Activated CD4-positive, alpha-beta T cell treated with anti-CD3 and anti-CD28 coated beads, Interleukin-2, Interleukin-6, amounts not matched to agents 100 ng/mL and 50 ng/mL, durations not matched to agents 16 hours and 8 hours (primary cell): ENCODE data around the gene CCDC17.
A peak's percentile ranks its signal among the peaks of the same experiment; 100 is the strongest.

Experiments
- DNase-seq: peaks from one replicate; pipeline ENCODE4 v3.0.0-alpha.2; 2020

CCDC17 gene

DNA sequence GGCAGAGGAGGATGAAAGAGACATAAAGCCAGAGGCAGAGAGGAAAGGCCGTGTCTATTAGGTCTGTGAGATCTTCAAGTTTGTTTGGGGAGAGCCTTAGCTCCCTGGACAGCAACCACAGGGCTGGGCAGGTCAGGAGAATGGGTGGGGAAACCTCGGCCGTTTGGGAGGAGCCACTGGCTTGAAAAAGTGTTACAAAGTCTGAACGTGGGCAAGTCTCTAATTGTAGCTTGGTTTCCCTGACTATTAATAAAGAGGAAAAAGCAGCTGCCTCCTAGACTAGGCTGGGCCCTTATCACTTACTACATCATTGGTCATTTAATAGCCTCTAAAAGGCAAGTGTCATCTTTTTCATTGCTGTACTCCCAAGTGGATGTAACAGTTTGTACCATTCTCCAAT lies at the start of gene CCDC17:
CCDC17 (minus strand) TSS at position 83 of the 400 bp plus-strand sequence. CDS start 145 bp downstream, outside the sequence.
- DNase-seq, result no peak

- DNase-seq, result no peak
These were observed 46.2 kb upstream of the CCDC17 start for GRCh38 chr1:45669859-45670655.

- DNase-seq, result no peak
These were observed 45.5 kb upstream of the CCDC17 start for GRCh38 chr1:45669379-45669778.

GRCh38 chr1:45668526-45668925 lies 44.7 kb upstream of the CCDC17 start:
- no peak for DNase-seq

DNA sequence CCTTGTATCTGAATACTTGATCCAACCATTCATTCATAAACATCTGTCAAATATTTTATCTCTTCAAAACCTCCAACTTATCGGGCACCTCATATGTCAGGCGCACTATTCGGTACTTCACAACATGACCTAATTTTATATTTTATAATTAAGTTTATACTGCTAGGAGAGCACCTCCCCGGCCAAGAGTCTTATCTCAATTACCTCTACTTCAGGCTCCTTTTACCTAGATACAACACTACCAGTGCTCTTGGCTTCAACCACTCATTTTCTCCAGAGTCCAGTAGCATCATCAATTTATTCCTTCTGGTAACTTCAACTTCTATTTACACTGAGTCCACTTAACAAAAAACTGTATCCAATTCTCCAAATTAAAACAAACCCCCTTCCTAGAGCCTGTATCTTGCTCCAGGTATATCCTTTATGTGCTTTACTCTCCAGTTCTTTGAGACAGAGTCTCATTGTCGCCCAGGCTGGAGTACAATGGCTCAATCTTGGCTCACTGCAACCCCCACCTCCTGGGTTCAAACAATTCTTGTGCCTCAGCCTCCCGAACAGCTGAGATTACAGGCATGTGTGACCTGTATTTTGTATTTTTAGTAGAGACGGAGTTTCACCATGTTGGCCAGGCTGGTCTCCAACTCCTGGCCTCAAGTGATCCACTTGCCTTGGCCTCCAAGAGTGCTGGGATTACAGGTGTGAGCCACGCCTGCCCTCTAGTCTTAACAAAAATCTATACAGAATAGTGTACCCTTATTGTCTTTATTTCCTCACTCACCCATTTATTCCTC lies 43.7 kb upstream of the CCDC17 start:
- no peak for DNase-seq

DNA sequence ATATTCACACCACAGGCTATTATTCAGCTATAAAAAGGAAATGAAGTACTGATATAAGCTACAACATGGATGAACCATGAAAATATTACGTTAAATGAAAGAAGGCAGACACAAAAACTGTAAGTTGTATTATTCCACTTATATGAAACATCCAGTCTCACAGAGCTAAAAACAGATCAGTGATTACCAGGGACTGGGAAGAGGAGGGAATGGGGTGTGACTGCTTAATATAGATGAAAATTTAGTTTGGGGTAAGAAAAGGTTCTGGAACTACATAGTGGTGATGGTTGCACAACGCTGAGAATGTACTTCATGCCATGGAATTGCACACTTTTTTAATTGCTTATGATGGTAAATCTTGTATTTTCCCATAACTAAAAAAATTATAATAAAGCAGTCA lies 43.0 kb upstream of the CCDC17 start:
- no peak for DNase-seq

DNA sequence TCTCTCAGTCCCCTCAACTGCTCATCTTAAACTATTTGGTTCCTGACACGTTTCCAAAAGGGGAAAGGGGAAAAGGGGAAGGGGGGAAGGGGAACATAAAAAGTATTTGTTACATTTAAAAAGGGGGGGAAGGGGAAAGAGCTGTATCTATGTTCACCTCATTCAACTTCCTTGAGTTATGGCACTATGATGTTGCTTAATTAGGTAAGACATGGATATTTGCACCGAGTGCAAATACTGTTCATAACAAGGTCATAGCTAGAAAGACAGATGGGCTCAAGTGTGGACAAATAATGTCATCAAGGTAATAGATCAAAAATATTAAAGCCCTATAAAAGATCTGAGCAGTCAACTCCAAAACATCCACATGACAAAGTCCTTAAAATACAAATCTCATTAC lies 36.5 kb upstream of the CCDC17 start:
- no peak for DNase-seq

DNA sequence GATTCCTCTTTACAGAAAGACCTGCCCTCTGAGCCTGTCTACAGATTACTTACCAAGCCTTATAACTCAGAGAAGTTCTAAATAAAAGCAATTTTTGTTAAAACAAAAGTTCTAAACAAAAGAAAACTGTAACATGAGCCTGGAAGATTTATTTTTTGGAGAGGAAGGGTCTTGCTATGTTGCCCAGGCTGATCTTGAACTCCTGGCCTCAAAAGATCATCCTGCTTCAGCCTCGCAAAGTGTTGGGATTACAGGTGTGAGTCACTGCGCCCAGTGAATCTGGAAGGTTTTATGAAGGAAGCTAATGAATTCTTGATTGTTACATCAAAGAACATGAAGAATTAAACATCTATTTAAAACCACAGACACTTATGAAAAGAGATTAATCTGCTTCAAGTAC lies 35.4 kb upstream of the CCDC17 start:
- no peak for DNase-seq

GRCh38 chr1:45658171-45658570 lies 34.3 kb upstream of the CCDC17 start:
- DNase-seq, result no peak

- no peak for DNase-seq
These were observed 32.8 kb upstream of the CCDC17 start for GRCh38 chr1:45656573-45657226.

DNA sequence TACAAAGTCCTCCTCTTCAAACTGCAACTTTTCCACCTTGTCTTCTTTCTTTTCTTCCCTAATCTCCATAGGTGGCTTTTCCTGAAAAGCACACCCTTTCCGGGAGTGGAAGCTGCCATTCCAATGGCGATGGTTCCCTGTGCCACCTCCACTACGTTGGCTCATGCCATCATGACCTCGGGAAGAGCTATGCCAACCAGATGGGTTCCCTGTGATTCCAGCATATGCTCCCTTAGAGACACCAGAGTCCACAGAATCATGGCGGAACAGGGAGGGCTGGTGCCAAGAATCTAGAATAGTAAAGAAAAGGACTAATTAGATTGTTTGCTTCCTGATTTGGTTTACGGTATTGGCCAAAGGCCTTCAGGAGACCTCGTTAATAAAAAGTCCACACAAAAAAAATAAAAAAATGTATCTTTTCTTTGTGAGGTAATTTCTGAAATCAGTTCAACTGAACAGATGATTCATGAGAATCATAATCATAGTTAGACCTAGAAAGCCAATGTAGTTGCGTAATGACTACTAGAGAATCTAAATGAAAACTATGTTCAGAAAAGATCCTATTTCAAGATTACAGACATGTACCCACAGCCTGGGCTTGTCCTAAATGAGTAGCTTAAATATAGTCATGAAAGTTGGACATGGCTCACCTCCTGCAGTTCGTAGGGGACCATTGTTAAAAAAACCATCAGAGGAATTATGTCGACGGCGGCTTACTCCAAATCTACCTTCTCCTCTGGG lies 30.9 kb upstream of the CCDC17 start:
- peak; percentile 72 for DNase-seq

GRCh38 chr1:45647248-45648021 lies 23.6 kb upstream of the CCDC17 start:
- no peak for DNase-seq

GRCh38 chr1:45644661-45645060 lies 20.8 kb upstream of the CCDC17 start:
- no peak for DNase-seq

DNA sequence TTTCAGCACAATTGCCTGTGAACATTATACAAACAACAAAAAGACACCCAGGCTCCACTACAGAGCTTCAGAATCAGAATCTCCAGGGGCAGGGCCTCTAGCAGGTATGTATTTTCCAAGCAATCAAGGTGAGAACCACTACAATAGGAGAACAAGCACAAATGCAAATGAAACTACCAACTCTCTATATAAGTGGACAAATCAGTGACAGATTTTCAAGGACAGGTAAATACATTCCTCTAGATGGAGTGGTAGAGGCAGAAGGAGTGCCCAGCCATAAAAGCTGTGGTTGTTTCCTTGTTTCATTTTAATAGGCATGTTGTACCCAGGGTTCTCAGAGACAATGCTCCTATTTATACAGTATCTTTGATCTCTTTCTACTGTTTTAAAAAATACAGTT lies 20.1 kb upstream of the CCDC17 start:
- DNase-seq, result no peak

GRCh38 chr1:45643321-45643720 lies 19.5 kb upstream of the CCDC17 start:
- DNase-seq, result no peak

- DNase-seq, result no peak
These were observed 16.4 kb upstream of the CCDC17 start for GRCh38 chr1:45640293-45640692.

DNA sequence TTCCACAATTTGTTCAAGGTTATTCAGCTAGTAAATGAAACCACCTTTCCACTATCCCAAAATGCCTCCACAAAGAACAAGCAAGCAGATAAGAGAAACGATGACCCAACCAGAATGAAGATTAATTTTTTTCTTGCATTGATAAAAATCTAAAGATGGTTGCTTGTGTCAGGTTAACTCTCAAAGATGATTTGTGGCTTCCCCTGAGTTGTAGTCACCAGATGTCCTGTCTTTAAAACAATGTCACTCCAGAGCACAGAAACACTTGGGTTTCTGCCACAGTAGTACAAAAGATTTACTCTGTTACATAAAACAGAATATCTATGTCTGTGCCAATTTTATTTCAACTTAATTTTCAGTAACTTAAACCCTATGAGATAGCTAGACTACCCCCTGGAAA lies 11.4 kb upstream of the CCDC17 start:
- no peak for DNase-seq

DNA sequence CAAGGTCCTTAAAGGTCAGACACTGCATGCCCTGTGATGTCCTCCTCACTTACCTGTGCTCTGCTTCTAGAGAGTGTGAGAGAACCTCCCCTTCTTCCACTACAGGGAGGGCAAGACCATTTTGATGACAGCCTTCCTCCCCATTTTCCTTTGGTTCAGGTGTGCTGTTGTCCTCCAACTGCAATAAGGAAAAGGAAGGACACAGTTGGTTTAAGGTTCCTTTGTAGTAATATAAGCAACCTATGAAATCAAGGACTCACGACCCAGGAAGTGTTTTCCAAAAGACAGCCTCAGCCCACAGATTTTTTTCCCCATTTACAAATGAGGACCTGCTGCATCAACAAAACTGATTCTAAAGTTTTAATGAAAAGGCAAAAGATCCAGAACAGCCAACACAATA lies 6.6 kb upstream of the CCDC17 start:
- no peak for DNase-seq

- no peak for DNase-seq
These were observed 5.2 kb upstream of the CCDC17 start for GRCh38 chr1:45629035-45629434.

DNA sequence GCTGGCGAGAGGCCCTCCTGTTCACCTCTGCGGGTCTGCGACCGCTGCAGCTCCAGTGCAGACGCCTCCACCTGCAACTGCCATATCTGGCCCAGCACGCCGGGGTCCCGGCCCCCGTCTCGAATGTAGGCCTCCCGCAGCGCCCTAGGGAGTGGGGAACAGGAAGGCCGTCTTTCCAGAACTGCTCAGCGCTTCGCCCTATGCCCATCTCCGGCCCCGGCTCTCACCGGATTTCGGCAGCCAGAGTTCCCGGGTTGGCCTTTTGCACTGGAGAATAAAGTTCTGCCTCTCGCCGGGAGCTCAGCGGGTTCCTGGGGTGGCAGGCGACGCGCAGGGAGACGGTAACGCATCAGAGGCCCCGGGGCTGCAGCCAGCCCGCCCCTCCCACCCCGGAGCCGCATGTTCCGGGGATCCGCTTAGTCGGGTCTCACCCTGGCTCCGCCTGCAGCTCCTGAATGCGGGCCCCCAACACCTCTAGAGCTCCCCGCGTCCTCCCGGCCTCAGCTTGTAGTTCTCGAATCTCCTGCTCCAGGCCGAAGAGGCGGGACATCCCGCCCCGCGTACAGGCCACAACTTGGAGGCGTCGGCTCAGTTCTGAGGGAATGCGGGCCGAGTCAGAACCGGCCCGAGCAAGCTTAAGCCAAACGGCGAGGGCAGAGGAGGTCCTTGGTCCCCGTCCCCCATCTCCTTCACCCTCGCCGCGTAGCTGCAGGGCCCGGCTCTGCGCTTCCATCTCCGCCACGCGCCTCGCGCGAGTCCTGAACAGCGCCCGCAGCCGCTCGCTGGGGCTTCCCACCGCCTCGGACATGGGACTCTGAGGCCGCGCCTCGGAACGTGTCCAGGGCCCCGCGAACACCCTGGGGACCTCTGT lies 1.1 kb downstream of the CCDC17 start:
- DNase-seq, result no peak

- no peak for DNase-seq
These were observed 1.8 kb downstream of the CCDC17 start for GRCh38 chr1:45621895-45622523.
